GM12873 (cell line): Measurements from ENCODE around the gene SLC46A3.

Experiments
- CTCF ChIP-seq: IDR thresholded peaks from 2 replicates; pipeline ENCODE4 v1.5.1; 2012; ENCODE audit warnings: low read depth, mild to moderate bottlenecking, moderate library complexity, low read length, control low read depth; ENCODE audit not compliant: insufficient read depth; ENCODE audit errors: missing control alignments

The SLC46A3 gene

GRCh38 chr13:28671126-28671792 is 47.5 kb downstream of the SLC46A3 start:
- no peak for TF ChIP-seq CTCF

GRCh38 chr13:28666897-28667488 is 51.8 kb downstream of the SLC46A3 start:
- no peak for TF ChIP-seq CTCF

- TF ChIP-seq CTCF: no peak
Observed at GRCh38 chr13:28659621-28659970, 59.2 kb downstream of the SLC46A3 start.

GRCh38 chr13:28658796-28659620 is 59.8 kb downstream of the SLC46A3 start, which contains the start of gene POMP:
TSS of gene POMP (plus strand) at chr13:28659130. CDS start at chr13:28659185, 55 bp downstream.
- TF ChIP-seq CTCF: peak; percentile 9

- TF ChIP-seq CTCF: no peak
Observed at GRCh38 chr13:28658539-28658795, 60.3 kb downstream of the SLC46A3 start.

GRCh38 chr13:28657784-28658538 is 60.8 kb downstream of the SLC46A3 start:
- peak; percentile 18 for TF ChIP-seq CTCF

- TF ChIP-seq CTCF: no peak
Observed at GRCh38 chr13:28655561-28655960, 63.2 kb downstream of the SLC46A3 start.
